B cell (primary cell): ENCODE results near the gene ELP1.

Experiments used
- CTCF ChIP-seq: fragments of 200-600 bp; IDR thresholded peaks from one replicate; pipeline ENCODE4 v1.8.0; 2022; ENCODE audit warnings: antibody characterized with exemption, mild to moderate bottlenecking
- EZH2 ChIP-seq: IDR thresholded peaks from 2 replicates; pipeline ENCODE4 v1.6.1; 2012; ENCODE audit warnings: borderline replicate concordance, low read depth, mild to moderate bottlenecking, moderate library complexity, low read length; ENCODE audit not compliant: insufficient read depth, poor library complexity, severe bottlenecking

- TF ChIP-seq CTCF = no peak
- TF ChIP-seq EZH2 = no peak
Measured at GRCh38 chr9:108854641-108855528, 79.0 kb downstream of the ELP1 start.
